T-cell (primary cell): Measurements from ENCODE around the gene GRIK4. TPM values are rescaled to one million over a fixed set of nuclear protein-coding genes. Genes with fewer than 3 reads are reported as not detected.

Experiments used
- ATAC-seq, 4 experiments: fragments of 200-7000 bp in 3 of 4; fragments of 150-1000 bp in 1 of 4; cut with Tn5 transposase; replicated peaks in 1 of 4; 1 replicate in 3 of 4; 2 replicates in 1 of 4; pipeline ENCODE4 v1.10.0; 2021; ENCODE audit warnings: moderate library complexity in 3 of 4, mild to moderate bottlenecking in 2 of 4, moderate number of reproducible peaks in 1 of 4
- CTCF ChIA-PET, 2 donors: fragments of 300-600 bp; sonication (Branson Sonifier 250); formaldehyde crosslinking; loops; one replicate each; lab custom pipeline; 2022; ENCODE audit warnings: antibody characterized with exemption in 2 of 2; lab: Charles Lee
- POLR2A ChIA-PET, 2 donors: fragments of 300-600 bp; sonication (Branson Sonifier 250); formaldehyde crosslinking; loops; one replicate each; lab custom pipeline; 2022; ENCODE audit warnings: antibody characterized with exemption in 2 of 2; lab: Charles Lee
- DNase-seq, 35 experiments: peaks; one replicate each; pipeline versions ENCODE4 v3.0.0 to v3.0.0-alpha.2; 2013 to 2023
- H3K27ac ChIP-seq: one replicate; pipeline ENCODE4 v1.5.1; 2013; ENCODE audit warnings: low read length
- H3K27me3 ChIP-seq, 2 experiments: replicated peaks in 1 of 2; 1 replicate in 1 of 2; 2 replicates in 1 of 2; pipeline versions ENCODE4 v1.6.1 to v1.7.0; 2013; ENCODE audit warnings: low read length in 1 of 2, mixed read lengths in 1 of 2; ENCODE audit not compliant: control insufficient read depth in 2 of 2, insufficient read depth in 2 of 2; ENCODE audit errors: extremely low read depth in 1 of 2
- H3K36me3 ChIP-seq, 2 donors: 1 replicate in 1 of 2; 2 replicates in 1 of 2; pipeline versions ENCODE4 v1.6.1 to v1.7.0; 2013; ENCODE audit warnings: low read length in 1 of 2; ENCODE audit not compliant: control insufficient read depth in 2 of 2, insufficient read depth in 1 of 2; ENCODE audit errors: extremely low read depth in 1 of 2
- H3K4me1 ChIP-seq, 2 experiments: 1 replicate in 1 of 2; 2 replicates in 1 of 2; pipeline versions ENCODE4 v1.6.1 to v1.7.0; 2013; ENCODE audit warnings: low read length in 2 of 2, mixed read lengths in 1 of 2; ENCODE audit not compliant: insufficient read depth in 2 of 2, control insufficient read depth in 1 of 2; ENCODE audit errors: extremely low read depth in 1 of 2
- H3K4me3 ChIP-seq, 2 donors: 1 replicate in 1 of 2; 2 replicates in 1 of 2; pipeline versions ENCODE4 v1.5.1 to v1.7.0; 2013; ENCODE audit warnings: mild to moderate bottlenecking in 2 of 2, low read length in 1 of 2, moderate library complexity in 1 of 2; ENCODE audit not compliant: control insufficient read depth in 1 of 2; ENCODE audit errors: extremely low read depth in 1 of 2
- H3K9me3 ChIP-seq: 2 replicates; pipeline ENCODE4 v1.7.0; 2013
- H3K27ac Mint-ChIP-seq, 2 donors: one replicate each; pipeline ENCODE4 v1.8.0; 2020 to 2021; ENCODE audit warnings: mild to moderate bottlenecking in 2 of 2, mixed read lengths in 2 of 2
- H3K27me3 Mint-ChIP-seq, 2 donors: one replicate each; pipeline ENCODE4 v1.8.0; 2021 to 2022; ENCODE audit warnings: mixed read lengths in 2 of 2
- H3K36me3 Mint-ChIP-seq: one replicate; pipeline ENCODE4 v1.8.0; 2021; ENCODE audit warnings: mixed read lengths
- H3K4me1 Mint-ChIP-seq, 3 donors: one replicate each; pipeline ENCODE4 v1.8.0; 2020 to 2022; ENCODE audit warnings: mixed read lengths in 3 of 3, mild to moderate bottlenecking in 1 of 3
- H3K4me3 Mint-ChIP-seq, 3 donors: one replicate each; pipeline ENCODE4 v1.8.0; 2020 to 2022; ENCODE audit warnings: mild to moderate bottlenecking in 3 of 3, mixed read lengths in 3 of 3, moderate library complexity in 3 of 3
- H3K9me3 Mint-ChIP-seq, 3 donors: one replicate each; pipeline ENCODE4 v1.8.0; 2020 to 2022; ENCODE audit warnings: mixed read lengths in 3 of 3
- WGBS: methylation state at CpG from one replicate; pipeline ENCODE4 v1.1.5; 2013; ENCODE audit warnings: missing lambda C conversion rate; ENCODE audit not compliant: insufficient coverage; 5-methylcytosine and 5-hydroxymethylcytosine counted together
- total RNA-seq, 35 experiments: library from RNA in 6 of 35; stranded (reverse) in 6 of 35; fragments of 120-200 nt in 1 of 35; gene quantifications; one replicate each; pipeline versions ENCODE4 v1.2.1 to v1.2.4 and lab custom pipeline; 2013 to 2026

Gene GRIK4
- total RNA-seq, 5 donors from 2014 or later (not counting 1 experiment from before 2014, with no cell fraction given) = 0.09 TPM; not detected in 4

DNA sequence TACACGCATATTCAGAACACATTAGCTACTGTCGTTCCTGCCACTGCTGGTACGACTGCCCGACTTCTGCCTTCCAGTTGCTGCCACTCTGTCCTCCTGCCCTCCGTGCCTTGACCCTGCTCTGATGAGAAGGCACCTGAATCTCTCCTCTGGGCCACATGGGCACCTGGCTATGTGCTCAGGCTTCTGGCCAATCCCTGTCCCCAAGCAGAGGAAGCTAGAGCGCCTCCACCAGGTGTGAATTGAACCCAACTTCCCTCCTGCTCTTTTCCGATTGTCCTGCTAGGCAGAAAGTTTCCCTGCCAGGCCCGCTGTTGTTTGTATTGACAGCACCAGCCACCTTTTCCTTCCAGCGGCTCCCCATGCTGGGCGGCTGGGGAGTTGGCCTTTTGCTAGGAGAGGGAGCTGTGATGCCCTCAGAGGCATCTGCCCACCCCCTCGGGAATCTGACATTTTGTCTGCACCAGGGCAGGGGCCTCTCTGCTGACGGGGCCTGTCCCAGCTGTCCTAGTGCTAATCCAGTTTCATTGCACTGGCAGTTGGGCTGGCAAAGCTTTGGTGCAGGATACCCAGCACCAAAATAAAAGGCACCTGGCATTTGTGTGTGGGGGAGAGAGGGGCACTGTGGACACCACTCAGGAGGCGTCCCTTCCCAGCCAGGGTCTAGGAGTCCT is 118.0 kb downstream of the GRIK4 start:
- Histone ChIP-seq H3K4me1 (no peaks in the 10 kb centered on the region), H3K27ac (no peak overlapping the region), H3K9me3 (no peaks in the 10 kb centered on the region), H3K36me3 (no peaks in the 10 kb centered on the region), H3K4me3 (no peak overlapping the region), H3K27me3 (peaks cover 0 to 20% of the 10 kb centered on the region in 2 experiments)
- ATAC-seq (no peak), DNase-seq (no peak)
- Mint-ChIP-seq H3K27me3 (peaks cover 9% of the 10 kb centered on the region in 2 donors), H3K4me3 (no peak overlapping the region), H3K36me3 (no peaks in the 10 kb centered on the region), H3K4me1 (no peaks in the 10 kb centered on the region), H3K27ac (no peak overlapping the region), H3K9me3 (no peaks in the 10 kb centered on the region)
- WGBS = 75% methylated on average over 7 of the region's 13 CpGs
- CTCF ChIA-PET = no interaction called here
- POLR2A ChIA-PET = no interaction called here

DNA sequence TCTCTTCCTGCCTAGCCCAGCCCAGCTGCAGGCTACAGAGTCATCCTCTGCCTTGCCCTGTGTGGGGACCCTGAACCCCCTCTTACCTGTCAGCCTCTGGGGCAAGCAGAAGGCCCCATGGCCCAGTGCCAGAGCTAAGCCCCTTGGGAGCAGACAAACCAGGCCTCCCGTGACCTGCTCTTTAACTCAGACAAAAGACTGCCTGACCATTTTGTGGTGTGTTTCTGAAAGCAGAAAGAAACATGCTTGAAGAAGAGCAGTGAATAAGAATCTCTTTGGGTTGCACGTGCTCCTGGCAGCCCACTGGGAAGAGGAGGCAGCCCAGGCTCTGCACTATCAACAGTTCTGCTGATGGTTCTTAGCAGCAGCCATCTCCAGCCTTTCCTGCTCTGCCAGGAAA is 118.6 kb downstream of the GRIK4 start:
- H3K27me3 Mint-ChIP-seq = peaks cover 6% of the 10 kb centered on the region in 2 donors
- Histone ChIP-seq H3K27ac (no peak overlapping the region), H3K36me3 (no peaks in the 10 kb centered on the region), H3K4me3 (no peak overlapping the region), H3K27me3 (peaks cover 0 to 21% of the 10 kb centered on the region in 2 experiments), H3K9me3 (no peaks in the 10 kb centered on the region), H3K4me1 (no peaks in the 10 kb centered on the region)
- POLR2A ChIA-PET = no interaction called here
- no peak overlapping the region for H3K27ac Mint-ChIP-seq
- no peaks in the 10 kb centered on the region for H3K4me1 Mint-ChIP-seq
- H3K9me3 Mint-ChIP-seq = no peaks in the 10 kb centered on the region
- DNase-seq = no peak
- ATAC-seq = no peak
- no peak overlapping the region for H3K4me3 Mint-ChIP-seq
- no peaks in the 10 kb centered on the region for H3K36me3 Mint-ChIP-seq
- 73% methylated on average over 2 of the region's 2 CpGs for WGBS
- CTCF ChIA-PET = no interaction called here

GRCh38 chr11:120632579-120632978 is 121.0 kb downstream of the GRIK4 start:
- H3K36me3 Mint-ChIP-seq = no peaks in the 10 kb centered on the region
- ATAC-seq (no peak), DNase-seq (no peak)
- 52% methylated on average over 2 of the region's 3 CpGs for WGBS
- no peaks in the 10 kb centered on the region for H3K36me3 ChIP-seq
- H3K9me3 Mint-ChIP-seq = no peaks in the 10 kb centered on the region
- H3K4me3 ChIP-seq = no peak overlapping the region
- no peak overlapping the region for H3K4me3 Mint-ChIP-seq
- peaks cover 5 to 6% of the 10 kb centered on the region in 2 donors for H3K27me3 Mint-ChIP-seq
- H3K27ac ChIP-seq = no peak overlapping the region
- H3K9me3 ChIP-seq = no peaks in the 10 kb centered on the region
- no peak overlapping the region for H3K27ac Mint-ChIP-seq
- H3K27me3 ChIP-seq = peaks cover 0 to 21% of the 10 kb centered on the region in 2 experiments
- H3K4me1 Mint-ChIP-seq = no peaks in the 10 kb centered on the region
- POLR2A ChIA-PET = no interaction called here
- CTCF ChIA-PET = no interaction called here
- H3K4me1 ChIP-seq = no peaks in the 10 kb centered on the region

DNA sequence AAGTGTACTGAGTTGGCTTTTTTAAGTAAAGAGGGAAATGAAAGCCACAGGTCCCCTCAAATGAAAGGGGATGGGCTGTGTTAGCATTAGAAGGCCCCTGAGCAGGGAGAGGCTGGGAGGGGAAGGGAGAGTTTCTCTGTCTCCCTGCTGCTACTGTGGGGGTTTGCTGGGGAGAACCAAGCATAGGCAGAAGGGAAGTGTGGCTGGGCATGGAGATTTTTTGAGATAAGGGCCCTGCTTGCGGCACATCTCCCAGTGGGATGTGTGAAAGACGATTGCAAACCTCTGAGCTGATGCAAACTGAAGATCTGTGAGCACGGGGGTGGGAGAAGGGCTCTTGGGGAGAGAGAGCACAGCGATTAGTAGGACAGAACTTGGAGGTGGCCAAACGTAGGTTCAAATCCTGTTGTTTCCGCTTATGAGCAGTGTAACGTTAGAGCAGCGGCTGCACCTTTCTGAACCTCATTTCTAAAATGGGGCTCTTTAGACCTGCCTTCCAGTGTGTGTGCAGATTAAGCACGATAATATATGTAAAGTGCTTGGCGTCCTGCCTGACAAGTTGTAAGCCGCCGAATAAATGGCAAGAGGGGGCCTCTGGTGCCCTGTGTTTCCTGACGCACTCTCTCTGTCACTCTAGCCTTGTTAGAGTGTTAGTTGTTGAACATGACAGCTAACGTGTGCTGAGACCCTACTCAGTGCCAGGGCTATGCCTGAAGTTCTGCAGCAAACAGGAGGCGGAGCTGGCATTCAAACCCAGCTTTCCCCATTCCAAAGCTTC is 122.3 kb downstream of the GRIK4 start:
- no peaks in the 10 kb centered on the region for H3K36me3 Mint-ChIP-seq
- no peak overlapping the region for H3K4me3 Mint-ChIP-seq
- no peak overlapping the region for H3K4me3 ChIP-seq
- whole genome bisulfite sequencing = 38% methylated on average over 14 of the region's 15 CpGs
- no peaks in the 10 kb centered on the region for H3K36me3 ChIP-seq
- DNase-seq = no peak
- no peaks in the 10 kb centered on the region for H3K9me3 Mint-ChIP-seq
- H3K27me3 ChIP-seq = peaks cover 0 to 21% of the 10 kb centered on the region in 2 experiments
- ChIA-PET POLR2A (no interaction called here), CTCF (interaction anchor here in 1 of 2 donors (0.6 kb wide), 1 partner anchor 15 kb away, joined by 3 read pairs; no protein-coding TSS in a partner anchor)
- H3K4me1 Mint-ChIP-seq = no peaks in the 10 kb centered on the region
- H3K27ac Mint-ChIP-seq = no peak overlapping the region
- H3K27ac ChIP-seq = no peak overlapping the region
- peaks cover 5 to 6% of the 10 kb centered on the region in 2 donors for H3K27me3 Mint-ChIP-seq
- H3K4me1 ChIP-seq = no peaks in the 10 kb centered on the region
- no peak for ATAC-seq
- no peaks in the 10 kb centered on the region for H3K9me3 ChIP-seq

DNA sequence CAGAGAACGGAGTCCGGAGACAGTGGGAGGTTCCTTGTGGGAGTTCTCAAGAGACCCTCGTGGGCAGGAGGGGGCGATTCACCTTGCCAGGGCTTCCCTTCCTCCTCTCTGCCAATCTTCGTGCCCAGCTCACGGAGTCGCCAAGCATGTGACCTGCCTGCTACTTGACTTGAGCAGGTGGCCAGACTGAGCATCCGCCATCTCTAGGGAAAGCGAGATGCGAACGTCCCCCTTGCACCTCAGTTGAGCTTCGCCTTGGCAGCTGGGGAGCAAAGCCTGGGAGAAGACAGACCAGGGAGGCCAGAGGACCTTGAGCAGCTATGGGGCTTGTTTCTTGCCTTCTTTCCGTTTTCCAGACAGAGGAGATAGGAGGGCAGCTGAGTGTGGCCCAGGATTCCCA is 123.2 kb downstream of the GRIK4 start:
- H3K4me1 Mint-ChIP-seq = no peaks in the 10 kb centered on the region
- no peaks in the 10 kb centered on the region for H3K36me3 Mint-ChIP-seq
- Histone ChIP-seq H3K27ac (no peak overlapping the region), H3K4me1 (no peaks in the 10 kb centered on the region), H3K4me3 (no peak overlapping the region), H3K27me3 (peaks cover 0 to 21% of the 10 kb centered on the region in 2 experiments), H3K36me3 (no peaks in the 10 kb centered on the region), H3K9me3 (no peaks in the 10 kb centered on the region)
- DNase-seq (no peak), ATAC-seq (no peak)
- no peaks in the 10 kb centered on the region for H3K9me3 Mint-ChIP-seq
- ChIA-PET POLR2A (no interaction called here), CTCF (no interaction called here)
- WGBS = 87% methylated on average over 10 of the region's 13 CpGs
- H3K27me3 Mint-ChIP-seq = peaks cover 10 to 11% of the 10 kb centered on the region in 2 donors
- no peak overlapping the region for H3K27ac Mint-ChIP-seq
- H3K4me3 Mint-ChIP-seq = no peak overlapping the region

DNA sequence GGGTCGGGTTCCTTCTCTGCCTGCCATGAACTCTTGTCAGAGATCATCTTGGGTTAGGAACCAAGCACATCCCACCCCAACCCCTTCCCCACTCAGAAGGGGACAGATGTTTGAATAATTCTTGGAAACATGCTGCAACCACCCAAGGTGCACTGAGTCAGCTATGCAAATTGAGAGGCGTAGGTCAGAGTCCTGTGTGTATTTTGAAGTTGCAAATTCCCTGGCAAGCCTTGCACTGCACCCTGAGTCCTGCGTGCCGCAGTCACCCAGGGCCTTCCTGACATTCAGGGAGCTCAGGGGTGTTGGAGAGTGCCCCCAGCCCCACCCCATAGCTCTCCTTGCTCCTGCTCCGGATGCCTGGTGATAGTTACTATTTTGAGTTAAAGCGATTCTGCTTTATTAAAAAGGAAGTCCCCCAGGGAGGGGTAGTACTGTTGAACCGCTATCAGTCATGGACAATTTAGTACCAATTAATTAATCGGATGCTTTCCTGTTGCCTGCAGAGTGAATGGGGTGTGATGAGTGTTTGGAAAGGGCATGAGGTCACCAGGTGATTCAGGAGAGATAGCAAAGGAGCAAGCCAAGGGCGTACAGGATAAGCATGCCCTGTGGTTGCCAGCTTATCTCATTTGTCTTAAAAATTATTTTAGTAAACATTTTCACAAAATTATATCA is 123.7 kb downstream of the GRIK4 start:
- Histone ChIP-seq H3K4me1 (no peaks in the 10 kb centered on the region), H3K27ac (no peak overlapping the region), H3K9me3 (no peaks in the 10 kb centered on the region), H3K27me3 (peaks cover 0 to 19% of the 10 kb centered on the region in 2 experiments), H3K36me3 (no peaks in the 10 kb centered on the region), H3K4me3 (no peak overlapping the region)
- Mint-ChIP-seq H3K4me3 (no peak overlapping the region), H3K27ac (no peak overlapping the region), H3K4me1 (no peaks in the 10 kb centered on the region), H3K9me3 (no peaks in the 10 kb centered on the region), H3K36me3 (no peaks in the 10 kb centered on the region), H3K27me3 (peaks cover 13 to 14% of the 10 kb centered on the region in 2 donors)
- CTCF ChIA-PET = no interaction called here
- DNase-seq (no peak), ATAC-seq (no peak)
- POLR2A ChIA-PET = no interaction called here
- 50% methylated on average over 2 of the region's 9 CpGs for WGBS
